EL (cell line): ENCODE results near the gene GALNT17.
"Not testable (repeated sequence)": the region's sequence is repeated elsewhere in the genome, so short reads cannot be mapped to it uniquely, and the experiment has no call there.

Source experiments
- DNase-seq: peaks from one replicate; pipeline ENCODE4 v3.0.0-alpha.2; 2016

Gene GALNT17

DNA sequence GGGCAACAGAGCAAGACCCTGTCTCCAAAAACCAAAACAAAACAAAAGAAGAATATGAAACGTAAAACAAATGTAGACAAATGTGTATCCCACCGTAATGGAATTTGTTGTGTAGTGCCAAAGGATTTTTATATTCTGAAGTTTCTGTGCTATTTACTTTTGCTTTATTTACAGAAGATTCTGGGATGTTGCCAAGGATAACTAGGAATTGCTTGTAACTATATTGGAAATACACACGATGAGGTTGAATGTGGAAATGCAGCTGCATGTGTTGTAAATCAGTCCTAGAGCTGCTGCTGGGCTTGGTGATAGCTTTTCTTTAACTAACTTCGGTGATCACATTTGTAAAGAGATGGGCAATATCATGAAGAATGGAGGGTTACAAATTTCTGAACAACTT, 39.5 kb downstream of the GALNT17 start:
- no peak for DNase-seq

DNA sequence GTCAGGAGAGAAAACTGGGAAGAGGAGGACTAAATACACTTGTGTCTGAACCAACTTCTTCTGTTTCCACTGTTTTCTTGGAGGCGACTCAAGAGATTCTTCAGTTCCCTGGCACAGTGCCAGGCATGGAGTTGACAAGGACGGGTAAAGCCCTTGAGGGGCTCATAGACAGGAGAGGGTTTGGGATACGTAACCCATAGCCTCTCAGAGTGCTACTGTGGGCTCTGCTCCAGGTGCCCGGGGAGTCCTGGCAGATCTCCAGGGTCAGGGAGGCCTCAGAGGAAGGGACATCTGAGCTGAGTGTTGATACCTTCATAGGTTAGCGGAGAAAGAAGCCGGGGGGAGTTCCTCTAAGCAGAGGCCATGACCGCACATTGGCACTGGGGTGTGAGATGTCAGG, 42.0 kb downstream of the GALNT17 start:
- no peak for DNase-seq

DNA sequence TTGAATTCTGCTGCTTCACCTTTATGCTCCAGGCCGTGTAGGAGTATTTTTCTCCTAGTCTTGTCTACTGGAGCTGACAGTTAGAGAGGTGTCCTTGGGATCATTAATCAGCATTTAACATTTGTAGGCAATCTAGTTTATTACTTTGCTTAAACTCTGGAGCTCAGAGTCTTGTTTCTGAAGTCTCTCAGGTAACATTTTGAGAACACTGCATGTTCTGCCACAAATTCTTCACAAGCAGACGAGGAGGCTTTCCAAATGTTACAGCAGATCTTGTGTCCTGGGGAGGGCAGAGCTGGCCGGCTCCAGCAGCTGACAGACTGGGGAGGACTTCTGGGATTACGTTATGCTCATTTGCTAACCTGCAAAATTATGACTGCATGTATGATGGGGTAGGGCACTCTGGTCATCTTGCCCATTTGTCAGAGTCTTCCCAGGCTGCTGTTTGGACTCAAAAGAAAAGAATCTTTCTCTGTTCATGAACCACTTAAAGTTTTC, 50.5 kb downstream of the GALNT17 start:
- DNase-seq = no peak

DNA sequence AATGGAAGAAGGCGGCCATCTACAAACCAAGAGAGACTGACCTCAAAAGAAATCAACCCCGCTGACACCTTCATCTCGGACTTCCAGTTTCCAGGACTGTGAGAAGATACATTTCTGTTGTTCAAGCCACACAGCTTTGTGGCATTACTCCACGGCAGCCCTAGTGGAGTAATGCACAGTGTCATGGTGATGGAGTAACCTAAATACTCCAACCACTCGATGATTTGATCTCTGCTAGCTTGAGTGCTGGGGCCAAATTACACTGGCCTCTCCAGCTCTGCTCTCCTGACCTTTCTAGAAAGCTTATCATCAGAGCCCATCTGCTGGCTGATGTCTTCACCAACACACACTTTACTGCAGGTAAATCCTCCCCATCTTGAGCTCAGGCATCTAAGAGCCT, 52.2 kb downstream of the GALNT17 start:
- no peak for DNase-seq

DNA sequence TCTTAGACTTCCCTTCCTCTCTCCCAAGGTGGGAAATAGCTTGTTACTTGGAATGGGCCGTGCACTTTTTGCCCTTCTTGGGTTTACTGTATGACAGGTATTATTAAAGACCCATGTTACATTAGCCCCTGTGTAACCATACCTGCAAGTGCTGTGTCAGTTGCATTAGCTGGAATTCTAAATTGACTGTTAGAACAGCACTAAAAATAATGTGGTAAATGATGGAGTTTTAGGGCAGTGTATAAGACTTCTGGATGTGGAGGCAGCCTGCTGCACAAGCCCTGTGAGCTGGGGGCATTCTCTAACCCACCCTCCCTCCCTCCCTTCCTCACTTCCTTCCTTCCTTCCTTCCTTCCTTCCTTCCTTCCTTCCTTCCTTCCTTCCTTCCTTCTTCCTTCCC, 52.7 kb downstream of the GALNT17 start:
- DNase-seq = no peak

DNA sequence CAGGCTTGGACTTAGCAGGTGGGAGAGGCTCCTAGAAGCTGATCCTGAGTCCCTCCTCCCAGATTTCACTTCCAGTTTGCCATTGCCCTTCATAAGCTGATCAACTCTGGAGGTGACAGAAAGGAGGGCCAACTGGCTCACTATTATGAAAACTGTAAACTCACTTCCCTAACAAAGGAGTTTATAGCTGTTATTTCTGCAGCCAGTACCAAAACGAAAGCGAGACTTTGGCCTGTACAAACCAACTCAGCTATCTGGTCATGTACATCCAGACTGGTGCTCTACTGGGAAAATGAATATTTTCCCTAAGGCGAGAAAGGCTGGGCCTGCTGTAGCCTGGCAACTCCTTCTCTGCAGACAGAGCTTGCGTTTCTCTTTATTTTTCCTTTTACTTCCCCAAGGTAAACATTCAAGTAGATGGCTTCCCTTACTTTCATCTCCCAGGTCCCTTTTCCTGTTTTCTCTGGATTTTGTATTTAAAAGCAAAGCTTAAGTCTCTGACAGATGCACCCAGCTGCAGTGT, 54.7 kb downstream of the GALNT17 start:
- DNase-seq = no peak

DNA sequence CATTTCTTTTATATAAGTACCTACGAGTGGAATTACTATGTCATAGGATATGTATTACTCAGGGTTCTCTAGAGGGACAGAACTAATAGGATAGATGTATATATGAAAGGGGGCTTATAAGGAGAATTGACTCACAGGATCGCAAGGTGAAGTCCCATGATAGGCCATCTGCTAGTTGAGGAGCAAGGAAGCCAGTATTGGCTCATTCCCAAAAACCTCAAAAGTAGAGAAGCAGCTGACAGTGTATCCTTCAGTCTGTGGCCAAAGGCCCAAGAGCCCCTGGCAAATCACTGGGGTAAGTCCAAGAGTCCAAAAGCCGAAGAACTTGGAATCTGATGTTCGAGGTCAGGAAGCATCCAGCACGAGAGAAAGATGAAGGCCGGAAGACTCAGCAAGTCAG, 59.8 kb downstream of the GALNT17 start:
- DNase-seq = no peak

DNA sequence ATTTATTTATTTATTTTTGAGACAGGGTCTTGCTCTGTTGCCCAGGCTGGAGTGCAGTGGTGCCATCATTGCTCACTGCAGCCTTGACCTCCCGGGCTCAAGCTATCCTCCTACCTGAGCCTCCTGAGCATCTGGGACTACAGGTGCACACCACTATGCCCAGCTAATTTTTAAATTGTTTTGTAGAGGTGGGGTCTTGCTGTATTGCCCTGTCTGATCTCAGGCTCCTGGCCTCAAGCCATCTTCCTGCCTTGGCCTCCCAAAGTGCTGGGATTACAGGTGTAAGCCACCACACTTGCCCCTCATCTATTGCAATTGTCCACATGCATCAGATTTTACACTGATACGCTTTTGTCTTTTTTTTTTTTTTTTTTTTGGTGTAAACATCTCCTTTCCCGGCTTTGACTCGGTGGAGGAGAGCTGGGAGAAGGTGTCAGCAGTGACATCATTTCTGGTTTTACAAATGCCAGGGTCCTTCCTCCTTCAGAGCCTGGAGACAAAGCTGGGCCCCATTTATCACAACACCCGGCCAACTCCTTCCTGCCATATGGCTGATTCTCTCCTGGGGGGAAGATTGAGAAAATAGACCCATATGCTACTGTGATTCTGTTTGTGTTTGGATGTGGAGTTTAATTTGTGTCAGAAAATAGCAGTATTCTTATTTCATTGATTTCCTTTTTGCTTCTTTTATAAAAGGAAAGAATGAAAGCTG, 61.3 kb downstream of the GALNT17 start:
- DNase-seq = no peak

DNA sequence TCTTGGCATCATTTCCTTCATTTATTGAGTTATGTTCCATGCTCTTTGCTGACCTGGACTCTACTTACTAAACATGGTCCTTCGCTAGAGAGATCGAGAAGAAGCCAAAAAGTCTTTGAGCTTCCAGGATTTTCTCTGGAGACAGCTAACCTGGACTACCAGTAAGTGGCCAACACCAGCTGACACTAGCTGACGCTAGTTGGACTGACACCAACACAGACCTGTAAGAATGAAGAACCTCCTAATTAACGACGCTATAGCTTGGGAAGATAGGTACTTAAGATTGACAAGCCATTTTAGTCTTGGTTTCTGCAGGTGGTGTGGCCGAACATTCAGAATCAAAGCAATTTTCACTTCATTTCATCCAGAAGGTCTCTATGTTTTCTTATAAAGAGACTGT, 66.4 kb downstream of the GALNT17 start:
- no peak for DNase-seq

DNA sequence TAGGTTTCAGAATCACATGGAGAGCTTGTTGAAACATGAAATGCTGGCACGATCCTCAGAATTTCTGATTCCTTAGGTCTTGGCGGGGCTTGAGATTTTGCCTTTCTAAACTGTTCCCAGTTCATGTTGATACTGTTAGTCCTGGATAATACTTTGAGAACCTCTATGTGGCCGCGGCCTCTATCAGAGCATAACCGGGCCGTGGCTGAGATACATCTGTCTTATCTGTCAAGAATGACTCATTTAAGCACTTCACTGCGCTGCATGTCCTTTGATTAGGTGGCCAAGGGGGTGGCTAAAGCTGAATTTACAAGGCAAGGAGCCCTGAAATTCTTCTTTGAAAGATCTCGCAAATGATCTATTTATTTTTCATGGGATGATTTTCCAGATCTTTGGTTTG, 66.9 kb downstream of the GALNT17 start:
- no peak for DNase-seq

DNA sequence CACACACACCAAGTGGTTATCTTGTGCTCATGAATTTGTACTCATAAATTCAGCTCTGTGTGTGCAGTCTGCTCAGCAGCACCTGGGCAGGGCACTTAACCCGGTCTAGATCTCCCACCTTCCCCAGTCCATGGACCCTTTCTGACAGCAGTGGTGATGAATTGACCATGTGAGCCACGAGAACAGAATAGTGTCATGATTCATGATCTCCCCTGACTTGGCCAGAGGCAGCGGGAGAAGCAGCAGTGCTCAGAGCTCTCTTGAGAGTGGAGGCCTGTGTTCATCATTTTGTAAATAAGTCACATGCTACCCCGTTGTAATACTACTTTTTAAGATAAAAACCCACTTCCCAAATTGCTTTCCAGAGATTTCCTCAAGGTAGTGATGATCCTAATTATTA, 74.2 kb downstream of the GALNT17 start:
- DNase-seq = no peak

DNA sequence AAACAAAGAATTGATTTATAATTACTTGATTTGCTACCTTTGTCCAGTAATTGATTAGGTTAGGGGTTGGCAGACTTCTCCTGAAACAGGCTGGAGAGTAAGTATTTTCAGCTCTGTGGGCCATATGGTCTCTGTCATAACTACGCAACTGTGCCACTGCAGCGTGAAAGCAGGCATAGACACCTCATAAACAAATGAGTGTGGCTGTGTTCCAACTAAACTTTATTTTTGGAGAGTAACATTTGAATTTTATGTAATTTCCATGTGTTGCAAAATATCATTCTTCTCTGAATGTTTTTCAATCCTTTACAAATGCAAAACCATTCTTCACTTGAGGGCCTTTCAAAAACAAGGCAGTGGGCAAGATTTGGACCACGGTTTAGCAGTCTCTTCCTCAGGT, 76.9 kb downstream of the GALNT17 start:
- DNase-seq = no peak

DNA sequence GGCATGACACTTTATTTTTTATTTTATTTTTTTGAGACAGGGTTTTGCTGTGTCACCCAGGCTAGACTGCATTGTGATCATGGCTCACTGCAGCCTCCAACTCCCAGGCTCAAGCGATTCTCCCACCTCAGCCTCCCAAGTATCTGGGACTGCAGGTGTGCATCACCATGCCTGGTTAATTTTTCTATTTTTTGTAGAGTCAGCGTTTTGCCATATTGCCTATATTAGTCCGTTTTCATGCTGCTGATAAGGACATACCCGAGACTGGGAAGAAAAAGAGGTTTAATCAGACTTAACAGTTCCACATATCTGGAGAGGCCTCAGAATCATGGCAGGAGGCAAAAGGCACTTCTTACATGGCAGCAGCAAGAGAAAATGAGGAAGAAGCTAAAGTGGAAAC, 77.5 kb downstream of the GALNT17 start:
- DNase-seq = not testable (repeated sequence)

DNA sequence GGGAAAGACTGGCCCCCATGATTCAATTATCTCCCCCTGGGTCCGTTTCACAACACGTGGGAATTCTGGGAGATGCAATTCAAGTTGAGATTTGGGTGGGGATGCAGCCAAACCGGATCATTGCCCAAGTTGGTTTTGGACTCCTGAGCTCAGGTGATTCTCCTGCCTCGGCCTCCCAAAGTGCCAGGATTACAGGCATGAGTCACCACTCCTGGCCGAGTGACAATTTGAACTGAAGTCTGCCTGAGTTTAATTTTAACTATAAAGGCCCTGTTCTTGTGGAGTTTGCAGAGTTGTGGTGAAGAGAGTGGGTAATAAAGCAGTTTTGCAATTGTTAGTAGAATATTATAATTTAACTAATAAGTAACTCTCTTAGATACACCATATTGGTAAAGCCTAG, 78.3 kb downstream of the GALNT17 start:
- DNase-seq = no peak

DNA sequence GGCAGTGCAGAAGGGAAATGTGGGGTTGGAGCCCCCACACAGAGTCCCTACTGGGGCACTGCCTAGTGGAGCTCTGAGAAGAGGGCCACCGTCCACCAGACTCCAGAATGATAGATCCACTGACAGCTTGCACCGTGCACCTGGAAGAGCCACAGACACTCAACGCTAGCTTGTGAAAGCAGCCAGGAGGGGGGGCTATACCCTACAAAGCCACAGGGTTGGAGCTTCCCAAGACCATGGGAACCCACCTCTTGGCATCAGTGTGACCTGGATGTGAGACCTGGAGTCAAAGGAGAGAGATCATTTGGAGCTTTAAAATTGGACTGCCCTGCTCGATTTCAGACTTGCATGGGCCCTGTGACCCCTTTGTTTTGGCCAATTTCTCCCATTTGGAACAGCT, 80.5 kb downstream of the GALNT17 start:
- not testable (repeated sequence) for DNase-seq

DNA sequence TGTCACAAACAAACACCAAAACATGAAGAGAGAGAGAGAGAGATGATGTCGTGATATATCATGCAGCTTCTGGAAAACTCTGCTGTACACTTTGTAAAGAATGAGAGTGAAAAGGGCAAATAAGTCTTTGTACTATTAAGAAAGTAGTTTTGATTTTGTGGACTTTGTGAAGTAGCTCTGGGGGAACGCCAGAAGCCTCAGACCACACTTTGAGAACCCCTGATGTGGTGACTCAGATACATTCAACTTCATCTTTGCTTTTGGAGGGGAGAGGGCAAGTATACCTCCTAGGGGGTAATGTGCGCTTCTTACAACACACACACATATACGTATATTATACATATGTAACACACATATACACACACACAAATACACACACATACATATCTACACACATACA, 84.3 kb downstream of the GALNT17 start:
- no peak for DNase-seq

DNA sequence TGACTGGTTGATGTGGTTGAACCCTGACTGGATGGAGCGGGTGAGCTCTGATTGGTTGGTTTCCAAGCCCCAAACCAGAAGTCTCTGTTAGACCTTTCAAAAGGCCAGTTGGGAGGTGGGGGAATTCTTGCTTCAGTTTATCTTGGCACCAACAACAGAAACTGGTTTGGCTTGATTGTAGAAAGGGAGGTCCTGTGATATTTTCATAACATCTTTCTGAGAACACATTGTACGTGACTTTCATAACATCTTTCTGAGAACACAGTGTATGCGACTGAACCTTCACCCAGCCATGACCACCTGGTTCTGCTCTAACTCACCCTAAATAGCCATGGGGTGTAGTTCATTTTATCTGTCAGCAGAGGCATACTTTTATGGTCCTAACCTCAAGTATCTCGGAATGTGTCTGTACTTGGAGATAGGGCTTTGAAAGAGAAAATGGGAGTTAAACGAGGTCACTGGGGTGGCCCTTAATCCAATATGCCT, 88.3 kb downstream of the GALNT17 start:
- DNase-seq = no peak

DNA sequence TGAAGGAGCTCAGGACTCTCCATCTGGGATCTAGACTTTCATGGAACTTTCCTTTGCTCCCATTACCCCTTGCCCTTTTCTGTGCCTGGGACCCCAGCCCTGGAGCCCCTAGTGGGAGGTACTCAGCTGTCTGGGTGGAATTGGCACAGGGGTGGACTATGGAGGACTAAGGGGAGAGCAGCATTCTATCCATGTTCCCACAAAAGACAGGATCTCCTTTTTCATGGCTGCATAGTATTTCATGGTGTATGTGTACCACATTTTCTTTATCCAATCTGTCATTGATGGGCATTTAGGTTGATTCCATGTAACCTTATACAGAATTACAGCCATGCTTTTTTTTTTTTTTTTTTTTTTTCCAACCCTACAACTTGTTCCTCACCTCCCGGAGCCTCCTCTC, 89.1 kb downstream of the GALNT17 start:
- no peak for DNase-seq

DNA sequence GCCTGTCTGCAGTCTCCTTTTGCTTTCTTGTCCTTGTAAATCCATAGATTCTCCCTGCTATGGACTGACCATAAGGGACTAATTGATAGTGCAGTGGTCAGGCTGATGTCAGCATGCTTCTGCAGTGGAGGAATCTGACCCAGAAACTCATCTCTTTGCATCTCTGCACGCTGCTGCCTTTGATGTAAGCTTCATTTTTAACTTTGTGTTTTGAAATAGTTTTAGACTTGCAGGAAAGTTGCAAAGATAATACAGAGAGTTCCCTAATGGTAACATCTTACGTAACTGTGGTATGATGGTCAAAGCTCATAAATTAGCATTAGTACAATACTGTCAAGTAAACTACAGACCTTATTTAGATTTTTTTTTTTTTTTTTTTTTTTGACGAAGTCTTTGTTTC, 89.6 kb downstream of the GALNT17 start:
- DNase-seq = no peak

DNA sequence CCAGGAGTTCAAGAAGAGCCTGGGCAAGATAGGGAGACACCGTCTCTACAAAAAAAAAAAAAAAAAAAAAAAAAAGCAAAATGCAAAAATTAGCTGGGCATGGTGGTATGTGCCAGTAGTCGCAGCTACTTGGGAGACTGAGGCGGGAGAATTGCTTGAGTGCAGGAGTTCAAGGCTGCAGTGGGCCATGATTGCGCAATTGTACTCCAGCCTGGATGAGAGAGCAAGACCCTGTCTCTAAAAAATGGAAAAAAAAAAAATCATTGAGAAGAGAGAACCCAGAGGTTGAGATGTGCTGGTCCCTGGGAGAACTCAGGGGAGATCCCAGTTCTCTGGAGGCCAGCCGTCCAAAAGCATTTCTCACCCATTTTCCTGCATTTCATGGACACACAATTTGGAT, 95.2 kb downstream of the GALNT17 start:
- DNase-seq = no peak

DNA sequence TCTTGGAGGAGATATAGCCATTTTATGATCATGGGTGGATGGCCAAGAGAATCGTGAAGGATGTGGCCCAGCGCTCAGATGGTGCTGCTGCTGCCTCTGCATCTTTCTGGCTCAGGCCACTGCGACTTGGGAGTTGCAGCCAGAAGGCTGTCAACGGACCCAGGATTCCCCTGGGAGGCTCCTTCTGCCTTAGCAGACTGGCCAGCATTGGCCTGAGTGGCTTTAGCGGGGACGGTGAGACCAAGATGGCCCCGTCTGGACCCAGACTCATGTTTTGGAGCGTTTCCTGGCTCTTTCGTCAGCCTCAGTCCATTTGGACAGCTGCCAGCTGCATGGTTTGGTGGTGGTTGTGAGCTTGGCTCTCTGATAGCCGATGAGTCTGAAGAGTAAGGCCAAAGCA, 97.2 kb downstream of the GALNT17 start:
- no peak for DNase-seq

DNA sequence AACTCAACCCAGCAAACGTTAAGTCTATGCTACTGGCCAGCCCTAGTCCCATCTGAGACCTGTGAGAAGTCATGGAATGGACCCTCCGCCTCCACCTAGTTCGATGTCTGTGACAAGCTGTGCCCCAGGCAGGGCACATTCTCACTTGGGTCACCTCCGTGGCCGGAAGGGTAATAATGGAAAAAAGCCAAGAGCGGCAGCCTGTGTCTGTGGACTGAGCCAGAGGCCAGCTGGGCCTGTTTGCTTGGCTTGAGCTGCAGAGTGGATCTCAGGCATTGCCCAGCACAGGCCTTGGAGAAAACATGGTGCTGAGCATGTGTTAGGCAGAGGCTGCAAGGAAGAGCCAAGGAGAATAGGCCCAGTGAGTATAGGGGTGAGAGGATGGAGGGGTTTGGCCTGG, 97.8 kb downstream of the GALNT17 start:
- DNase-seq = no peak

DNA sequence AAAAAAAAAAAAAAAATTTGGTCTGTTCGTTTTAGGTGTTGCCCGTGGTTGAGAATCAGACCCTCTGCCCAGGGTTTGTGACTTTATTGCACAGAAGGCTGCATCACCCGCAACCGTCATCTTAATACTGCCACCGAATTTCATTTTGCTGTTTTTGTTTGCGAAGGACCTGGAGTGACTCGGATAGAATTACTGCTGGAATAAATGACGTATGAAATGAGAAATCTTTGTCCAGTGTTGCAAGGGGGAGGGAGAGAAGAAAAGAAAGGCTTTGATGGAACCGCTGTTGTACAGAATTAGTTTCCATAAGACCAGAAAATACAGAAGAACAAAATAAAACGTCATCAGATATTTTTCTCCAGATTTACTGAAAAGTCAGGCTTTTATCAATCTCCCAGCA, 103.3 kb downstream of the GALNT17 start:
- DNase-seq = no peak

DNA sequence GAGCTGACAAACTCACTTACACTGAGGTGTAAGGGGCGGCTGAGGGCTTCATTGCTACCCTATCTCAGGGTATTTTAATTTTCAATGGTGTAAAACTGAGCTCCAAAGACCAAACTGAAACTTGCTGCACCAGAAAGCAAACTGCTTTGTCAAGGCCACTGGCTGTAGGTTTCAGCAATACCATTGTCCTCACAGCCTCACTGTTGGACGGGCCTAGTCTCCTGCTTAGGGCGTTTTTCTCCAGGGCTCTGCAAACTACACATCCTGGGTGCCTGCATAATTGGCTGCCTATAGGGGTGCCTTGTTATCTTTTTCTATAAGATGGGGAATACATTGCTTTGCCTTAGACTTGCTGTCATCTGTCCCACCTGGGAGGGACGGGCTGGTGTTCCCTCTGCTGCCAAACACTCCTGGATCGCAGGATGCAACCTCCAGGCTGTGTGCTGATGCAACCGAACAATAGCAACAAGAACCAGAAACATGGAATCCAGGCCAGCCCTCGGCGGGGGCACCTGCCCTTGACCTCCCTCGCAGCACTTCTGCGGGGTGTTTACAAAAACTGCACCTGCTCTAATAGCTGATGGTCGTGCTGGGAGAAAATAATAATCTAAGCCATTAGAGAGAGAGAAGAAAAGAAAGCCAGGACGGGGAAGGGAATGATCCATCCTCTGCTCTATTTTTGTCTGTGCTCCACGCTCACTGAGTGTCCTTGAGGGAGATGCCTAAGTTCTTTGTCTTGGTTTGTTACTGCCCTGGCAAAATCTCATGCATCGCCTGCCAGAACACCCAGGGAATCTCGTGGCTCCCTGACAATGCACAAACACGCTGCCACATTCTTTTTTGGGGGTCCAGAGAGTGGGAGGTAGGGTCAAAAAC, 104.5 kb downstream of the GALNT17 start:
- DNase-seq = no peak
